SKM-1 (cell line): ENCODE results near the gene F10.
"Not testable (repeated sequence)": the region's sequence is repeated elsewhere in the genome, so short reads cannot be mapped to it uniquely, and the experiment has no call there.

Experiments used
- DNase-seq: peaks from one replicate; lab custom pipeline; 2025; ENCODE audit not compliant: unreplicated experiment; lab: John Stamatoyannopoulos, UW

F10 gene

DNA sequence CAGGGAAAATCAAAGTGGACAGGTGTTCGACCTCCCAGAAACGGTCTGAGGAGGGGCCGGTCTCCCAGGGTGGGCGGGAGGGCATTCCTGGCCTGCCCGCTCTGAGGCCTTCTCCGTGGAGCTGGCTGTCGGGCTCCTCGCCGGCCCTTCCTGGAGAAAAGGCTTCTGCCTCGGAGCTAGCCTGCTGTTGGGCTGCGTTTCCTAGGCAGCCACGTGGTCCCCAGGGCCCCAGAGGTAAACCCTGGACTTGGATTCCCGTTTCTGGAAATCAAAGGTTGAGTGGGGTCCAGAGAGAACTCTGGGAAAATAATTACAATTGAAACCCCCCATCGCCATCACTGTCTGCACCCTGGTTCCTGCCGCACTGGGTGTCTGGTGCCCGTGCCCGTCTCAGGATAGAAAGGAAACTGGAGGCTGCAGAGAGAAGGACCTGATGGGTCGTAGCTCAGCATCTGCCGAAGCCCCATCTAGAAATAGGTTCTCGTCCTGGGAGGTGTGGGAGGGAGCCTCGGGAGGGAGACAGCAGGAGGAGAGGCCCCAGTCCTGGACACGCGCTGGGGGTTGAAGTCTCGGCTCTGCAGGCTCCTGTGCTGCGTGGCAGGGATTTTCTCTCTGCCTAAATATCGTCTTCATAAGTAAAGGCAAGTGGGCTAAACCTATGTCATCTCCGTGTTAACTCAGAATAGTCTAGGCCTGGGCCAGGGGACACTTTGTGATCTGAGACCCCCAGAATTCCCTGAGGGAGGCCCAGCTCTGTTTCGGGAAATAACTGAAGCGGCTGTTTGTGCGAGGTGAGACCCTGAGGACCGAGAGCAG, 28.2 kb downstream of the F10 start:
- DNase-seq: no peak

- no peak for DNase-seq
Measured at GRCh38 chr13:113151745-113152690, 29.4 kb downstream of the F10 start.

DNA sequence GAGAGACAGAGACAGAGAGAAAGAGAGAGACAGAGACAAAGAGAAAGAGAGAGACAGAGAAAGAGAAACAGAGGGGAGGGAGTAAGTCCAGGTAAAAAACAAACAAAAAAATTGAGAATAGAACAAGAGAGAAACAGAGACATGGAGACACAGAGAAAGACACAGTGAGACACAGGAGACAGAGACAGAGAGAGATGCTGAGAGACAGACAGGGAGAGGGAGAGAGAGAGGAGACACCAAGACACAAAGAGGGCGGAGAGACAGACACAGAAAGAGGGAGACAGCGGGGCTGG, 30.0 kb downstream of the F10 start:
- DNase-seq: no peak

- DNase-seq: no peak
Measured at GRCh38 chr13:113152984-113153809, 30.6 kb downstream of the F10 start.

- no peak for DNase-seq
Measured at GRCh38 chr13:113153810-113154748, 31.5 kb downstream of the F10 start.

DNA sequence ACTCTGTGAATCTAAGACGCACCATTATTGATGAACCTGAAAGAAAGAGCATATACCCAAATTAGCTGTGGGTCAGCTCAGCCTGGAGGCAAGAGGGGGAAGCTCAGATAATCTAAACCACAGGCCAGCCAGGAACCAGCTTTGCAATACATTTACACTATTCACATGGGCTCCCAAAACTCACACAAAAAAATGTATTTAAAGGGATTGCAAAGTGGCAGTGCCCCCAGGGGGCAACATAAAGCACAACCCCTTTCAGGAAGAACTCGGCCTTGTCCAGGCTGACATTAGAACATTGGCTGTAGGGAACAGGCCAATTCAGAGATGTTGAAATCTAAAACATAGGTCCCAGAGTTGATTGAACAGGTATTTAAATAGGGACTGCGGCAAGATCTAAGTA, 32.6 kb downstream of the F10 start:
- DNase-seq: no peak

DNA sequence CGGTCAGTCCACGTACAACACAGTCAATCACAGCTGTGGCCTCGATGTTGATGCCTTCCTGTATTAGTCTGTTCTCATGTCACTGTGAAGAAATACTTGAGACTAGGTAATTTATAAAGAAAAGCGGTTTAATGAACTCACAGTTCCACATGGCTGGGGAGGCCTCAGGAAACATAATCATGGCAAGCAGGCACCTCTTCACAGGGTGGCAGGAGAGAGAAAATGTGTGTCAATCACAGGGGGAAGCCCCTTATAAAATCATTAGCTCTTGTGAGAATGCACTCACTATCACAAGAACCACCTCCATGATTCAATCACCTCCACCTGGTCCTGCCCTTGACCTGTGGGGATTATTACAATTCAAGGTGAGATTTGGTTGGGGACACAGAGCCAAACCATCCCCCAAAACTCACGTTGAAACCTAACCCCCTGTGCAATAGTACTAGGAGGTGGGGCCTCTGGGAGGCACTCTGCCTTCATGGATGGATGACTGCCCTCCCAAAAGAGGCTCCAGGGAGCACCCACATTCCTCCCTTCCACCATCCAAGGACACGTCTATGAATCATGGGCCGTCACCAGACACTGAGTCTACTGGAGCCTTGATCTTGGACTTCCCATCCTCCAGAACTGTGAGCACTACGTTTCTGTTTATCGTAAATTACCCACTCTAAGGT, 33.5 kb downstream of the F10 start:
- no peak for DNase-seq

GRCh38 chr13:113157206-113157928, 34.8 kb downstream of the F10 start:
- no peak for DNase-seq

DNA sequence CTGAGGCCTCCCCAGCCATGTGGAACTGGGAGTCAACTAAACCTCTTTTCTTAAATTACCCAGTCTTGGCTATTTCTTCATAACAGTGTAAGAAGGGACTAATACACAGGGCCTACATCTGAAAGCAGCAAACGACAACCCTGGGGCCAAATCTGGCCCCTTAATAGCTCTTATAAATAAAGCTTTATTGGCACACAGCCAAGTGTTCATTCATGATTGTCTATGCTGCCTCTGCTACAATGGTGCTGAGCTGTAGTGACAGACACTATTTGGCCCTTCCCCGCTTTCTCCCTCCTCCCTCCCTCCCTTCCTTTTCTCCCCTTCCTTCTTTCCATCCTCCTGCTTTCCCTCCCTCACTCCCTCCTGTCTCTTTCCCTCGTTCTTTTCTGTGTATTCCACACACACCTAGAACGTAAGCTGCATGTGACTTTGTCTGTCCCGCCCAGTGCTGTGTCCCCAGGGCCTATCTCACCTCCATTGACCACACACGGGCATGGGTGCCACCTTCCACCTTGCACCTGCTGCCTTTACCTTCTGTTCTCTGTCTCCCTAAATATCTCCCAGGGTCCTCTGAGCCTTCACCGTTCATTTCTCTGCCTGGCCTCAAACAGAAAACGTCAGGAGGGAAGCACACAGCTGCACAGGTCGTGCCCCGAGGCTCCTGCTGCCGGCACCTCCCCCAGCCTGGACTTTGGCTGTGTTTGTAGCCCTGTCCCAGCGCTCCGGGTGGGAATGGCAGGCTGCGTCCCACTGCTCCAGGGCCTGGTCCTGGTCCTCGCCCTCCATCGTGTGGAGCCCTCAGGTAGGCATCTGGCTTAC, 35.5 kb downstream of the F10 start, which contains the start of gene PROZ:
Gene PROZ, plus strand, starts transcription at position 720 of the 819 bp plus-strand sequence. Its CDS starts 13 bp downstream, at position 733.
- DNase-seq: no peak

DNA sequence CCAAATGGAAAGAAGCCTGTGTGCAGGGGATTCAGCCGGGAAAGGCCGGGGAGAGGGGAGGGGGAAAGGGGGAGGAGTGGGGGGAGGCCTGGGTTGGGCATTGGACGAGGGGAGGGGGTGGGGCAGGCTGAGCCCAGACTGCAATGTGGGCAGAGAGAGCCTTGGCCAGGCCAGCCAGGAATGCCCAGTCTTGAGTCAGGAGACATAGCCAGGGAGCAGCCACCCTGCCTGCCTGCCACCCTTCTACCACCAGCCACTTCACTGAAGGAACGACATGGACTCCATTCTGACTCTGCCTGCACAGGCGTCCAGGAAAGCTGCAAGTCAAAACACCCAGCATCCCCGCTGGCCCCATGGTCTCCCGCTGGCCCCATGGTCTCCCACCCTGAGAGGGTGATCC, 36.3 kb downstream of the F10 start:
- DNase-seq: no peak

GRCh38 chr13:113159701-113160100, 37.1 kb downstream of the F10 start:
- no peak for DNase-seq

- DNase-seq: no peak
Measured at GRCh38 chr13:113160983-113161382, 38.4 kb downstream of the F10 start.

- DNase-seq: no peak
Measured at GRCh38 chr13:113161433-113161832, 38.8 kb downstream of the F10 start.

- not testable (repeated sequence) for DNase-seq
Measured at GRCh38 chr13:113161975-113162374, 39.4 kb downstream of the F10 start.

GRCh38 chr13:113162783-113163685, 40.4 kb downstream of the F10 start:
- no peak for DNase-seq

DNA sequence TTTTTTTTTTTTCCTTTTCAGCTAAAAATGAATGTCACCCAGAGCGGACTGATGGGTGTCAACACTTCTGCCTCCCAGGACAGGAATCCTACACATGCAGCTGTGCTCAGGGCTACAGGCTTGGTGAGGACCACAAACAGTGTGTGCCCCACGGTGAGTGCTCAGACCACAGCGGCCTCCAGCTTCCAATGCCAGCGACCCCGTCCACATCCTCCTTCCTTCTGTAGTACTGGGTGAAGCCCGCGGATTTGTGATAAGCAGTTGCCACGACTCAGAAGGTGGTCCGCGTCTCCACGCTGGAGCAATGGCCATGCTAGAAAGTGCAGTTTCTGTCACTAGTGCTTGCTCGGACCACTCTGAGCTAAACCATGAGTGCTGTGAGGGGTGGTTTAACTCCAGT, 41.9 kb downstream of the F10 start:
- no peak for DNase-seq

DNA sequence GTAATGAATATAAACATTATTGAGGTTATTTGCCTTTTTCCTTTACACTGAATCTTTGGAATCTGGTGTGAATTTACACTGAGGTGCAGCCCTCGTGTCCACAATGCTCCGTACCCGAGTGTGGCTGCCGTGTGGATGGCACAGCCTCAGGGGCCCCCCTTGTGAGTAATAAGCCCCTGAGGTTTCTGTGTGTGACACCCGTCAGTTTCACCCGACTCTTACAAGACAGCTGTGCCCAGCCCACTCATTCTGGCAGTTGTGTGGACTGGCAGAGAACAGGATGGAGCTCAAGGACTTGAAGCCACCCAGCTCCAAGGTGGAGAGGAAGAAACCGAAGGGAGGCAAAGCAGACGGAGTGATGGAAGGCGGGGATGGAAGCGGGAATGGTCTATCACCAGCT, 43.7 kb downstream of the F10 start:
- DNase-seq: no peak
